Stimulated activated CD8-positive, alpha-beta memory T cell treated with anti-CD3 and anti-CD28 coated beads, Interleukin-4, amount 100 ng/mL, for 4 hours (primary cell): ENCODE data around the gene ARMH3.

Experiments used
- DNase-seq, 2 donors: peaks; one replicate each; pipeline ENCODE4 v3.0.0-alpha.2; 2020; ENCODE audit warnings: low read depth in 2 of 2, low spot score in 1 of 2

The ARMH3 gene

DNA sequence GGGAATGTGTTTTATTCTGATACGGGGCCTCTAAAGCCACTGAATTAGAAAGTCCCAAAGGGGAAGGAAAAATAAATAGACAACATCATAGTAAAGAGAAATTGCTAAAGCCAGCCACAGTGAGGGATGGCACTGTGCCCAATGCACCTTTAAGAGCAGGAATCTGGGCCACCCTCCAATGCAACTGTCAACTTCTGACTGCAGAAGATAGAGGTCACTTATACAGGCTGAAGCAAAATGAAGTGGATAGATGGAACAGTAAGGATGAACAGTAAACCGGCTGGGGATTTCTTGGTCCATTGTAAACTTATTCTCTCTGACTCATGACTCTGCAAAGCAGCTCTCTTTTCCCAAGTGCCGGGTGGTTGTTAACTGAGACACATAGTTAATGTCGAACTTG, 158.3 kb downstream of the ARMH3 start:
- DNase-seq: no peak

- DNase-seq: no peak
Observed at GRCh38 chr10:101896225-101896877, 159.6 kb downstream of the ARMH3 start.

DNA sequence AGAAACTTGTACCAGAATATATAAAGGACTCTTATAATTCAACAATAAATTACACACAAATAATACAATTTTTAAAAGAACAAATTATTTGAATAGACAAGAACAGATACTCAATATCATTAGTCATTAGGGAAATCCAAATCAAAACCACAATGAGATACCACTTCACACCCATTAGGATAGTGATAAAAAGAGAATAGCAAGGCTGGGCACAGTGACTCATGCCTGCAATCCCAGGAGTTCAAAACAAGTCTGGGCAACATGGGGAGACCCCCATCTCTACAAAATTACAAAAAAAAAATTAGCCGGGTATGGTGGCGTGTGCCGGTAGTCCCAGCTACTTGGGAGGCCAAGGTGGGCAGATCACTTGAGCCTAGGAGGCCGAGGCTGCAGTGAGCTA, 160.2 kb downstream of the ARMH3 start:
- no peak for DNase-seq

DNA sequence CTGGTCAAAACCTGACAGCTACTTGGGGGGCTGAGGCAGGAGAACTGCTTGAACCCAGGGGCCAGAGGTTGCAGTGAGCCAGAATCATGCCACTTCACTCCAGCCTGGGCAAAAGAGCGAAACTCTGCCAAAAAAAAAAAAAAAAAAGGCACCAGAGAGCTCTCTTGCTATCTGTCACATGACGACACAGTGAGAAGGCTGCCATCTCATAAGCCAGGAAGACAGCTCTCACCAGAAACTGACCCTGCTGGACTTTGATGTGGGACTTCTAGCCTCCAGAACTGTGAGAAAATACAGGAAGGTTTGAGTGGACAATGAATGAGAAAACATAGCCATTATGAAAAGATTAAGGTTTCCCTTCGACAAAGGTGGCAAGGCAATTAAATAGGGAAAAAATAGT, 161.2 kb downstream of the ARMH3 start:
- no peak for DNase-seq

DNA sequence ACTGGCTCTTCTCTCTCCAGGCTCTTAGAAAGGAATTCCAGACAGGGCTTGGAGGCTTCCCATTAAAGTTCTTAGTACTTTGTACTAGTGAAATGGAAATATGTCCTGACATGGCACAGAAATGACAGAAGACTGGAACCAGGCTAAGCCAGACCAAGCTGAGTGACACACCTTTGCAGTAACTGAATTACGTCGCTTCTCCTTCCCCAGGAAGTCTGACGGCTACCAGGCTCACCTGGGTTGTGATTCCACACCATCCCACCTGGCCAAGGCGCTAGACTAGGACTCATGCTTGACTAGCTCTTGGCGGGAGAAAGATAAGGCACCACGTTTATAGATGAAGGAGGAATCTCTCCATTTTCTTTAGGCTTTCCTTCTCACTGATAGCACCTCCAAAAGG, 161.7 kb downstream of the ARMH3 start:
- DNase-seq: no peak

DNA sequence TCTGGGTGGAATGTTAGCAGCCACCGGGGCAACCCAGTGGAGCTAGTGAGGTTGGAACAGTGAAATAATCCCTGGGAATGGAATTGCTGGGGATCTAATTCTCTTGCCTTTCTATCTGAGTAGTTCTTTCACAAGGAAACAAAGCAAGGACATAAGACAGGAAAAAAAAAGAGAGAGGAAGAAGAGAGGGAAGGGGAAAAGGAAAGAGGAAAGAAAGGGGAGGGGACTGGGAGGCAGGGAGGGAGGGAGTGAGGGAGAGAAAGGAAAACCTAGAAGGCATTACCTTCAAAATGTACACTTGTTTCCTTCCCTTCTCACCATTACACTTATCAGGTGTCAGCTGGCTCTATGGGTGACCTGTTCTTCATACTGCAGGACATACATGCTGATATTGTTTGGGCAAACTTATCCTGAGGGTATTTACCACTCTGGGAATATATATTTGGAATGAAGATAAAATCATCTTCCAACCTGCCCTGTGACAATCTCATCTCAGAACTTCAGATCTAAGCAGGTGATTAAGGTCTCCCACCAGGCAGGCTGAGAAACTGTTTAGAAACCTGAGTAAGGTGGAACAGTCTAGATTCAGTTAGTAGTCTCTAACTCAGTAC, 162.4 kb downstream of the ARMH3 start:
- no peak for DNase-seq

GRCh38 chr10:101892782-101893391, 163.1 kb downstream of the ARMH3 start:
- DNase-seq: no peak

DNA sequence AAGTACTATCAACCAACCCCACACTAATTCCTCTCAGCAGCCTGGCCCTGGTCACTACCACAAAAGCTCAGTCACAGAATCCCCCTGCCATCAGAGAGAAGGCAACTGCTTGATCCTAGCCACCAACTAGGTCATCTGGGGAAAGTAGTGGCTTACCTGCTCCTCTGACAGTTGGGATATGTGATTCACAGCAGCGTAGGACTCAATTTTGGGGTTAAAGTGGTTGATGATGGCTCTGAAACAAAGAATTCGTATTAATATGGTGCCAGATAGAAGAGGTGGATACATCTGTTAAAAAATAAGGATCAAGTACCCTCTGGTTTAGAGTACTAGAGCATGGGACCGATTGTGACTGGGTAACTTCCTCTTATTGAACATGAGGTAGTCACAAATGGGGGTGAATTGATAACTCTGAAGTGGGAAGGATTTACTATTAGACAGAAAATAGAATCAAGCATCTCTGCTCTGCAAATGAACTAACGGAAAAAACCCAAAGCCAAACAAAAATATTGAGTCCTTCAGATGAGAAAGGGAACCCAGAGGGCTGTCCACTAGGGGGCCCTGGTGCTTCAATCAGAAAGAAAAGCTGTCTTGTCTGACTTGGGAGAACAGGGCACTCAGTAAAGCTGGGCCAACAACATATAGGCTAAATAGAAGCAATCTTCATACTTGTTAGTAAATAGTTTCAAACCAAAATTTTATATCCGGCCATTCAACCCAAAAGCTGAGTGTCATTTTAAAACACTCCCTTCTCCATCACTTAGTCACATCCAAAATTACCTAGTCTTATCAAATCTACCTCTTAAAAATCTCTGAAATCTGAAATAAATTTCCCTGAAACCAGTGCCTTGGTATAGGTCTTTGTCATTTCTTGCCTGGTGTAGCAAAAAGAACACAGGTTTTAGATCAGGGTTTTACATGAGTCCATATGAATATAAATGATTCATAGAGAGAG, 166.4 kb downstream of the ARMH3 start:
- DNase-seq: peak; percentile 40 to 43

DNA sequence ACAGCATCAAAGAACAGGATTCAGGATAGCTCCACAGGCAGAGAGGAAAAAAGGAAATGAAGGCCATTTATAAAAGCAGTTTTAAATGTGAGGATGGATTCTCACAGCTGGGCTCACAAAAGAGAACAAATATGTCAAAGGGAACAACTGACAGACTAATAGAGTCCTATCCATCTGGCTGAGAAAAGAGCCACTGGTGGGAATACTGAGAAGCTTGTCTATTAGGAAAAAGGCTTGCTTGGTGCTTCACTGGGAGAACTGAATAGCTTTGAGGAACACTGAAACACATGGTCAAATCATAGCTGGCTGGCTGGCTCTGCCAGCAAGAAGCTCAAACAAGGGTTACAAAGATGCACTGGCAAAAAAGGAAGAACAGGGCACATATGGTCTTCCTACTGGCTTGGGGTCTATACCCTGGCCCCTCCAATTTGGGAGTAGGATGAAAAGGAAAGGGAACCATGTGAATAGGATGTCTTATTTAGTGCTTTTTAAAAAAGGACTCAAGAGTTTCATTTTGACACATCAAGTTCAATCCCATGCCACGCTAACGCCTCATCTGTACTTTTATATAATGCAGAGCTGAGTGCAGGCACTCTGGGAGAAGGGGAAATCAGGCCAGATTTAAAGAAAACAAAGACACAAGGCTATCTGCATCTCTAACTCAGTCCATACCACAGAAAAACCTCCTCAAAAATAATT, 167.6 kb downstream of the ARMH3 start:
- DNase-seq: no peak

- no peak for DNase-seq
Observed at GRCh38 chr10:101887775-101888174, 168.2 kb downstream of the ARMH3 start.

DNA sequence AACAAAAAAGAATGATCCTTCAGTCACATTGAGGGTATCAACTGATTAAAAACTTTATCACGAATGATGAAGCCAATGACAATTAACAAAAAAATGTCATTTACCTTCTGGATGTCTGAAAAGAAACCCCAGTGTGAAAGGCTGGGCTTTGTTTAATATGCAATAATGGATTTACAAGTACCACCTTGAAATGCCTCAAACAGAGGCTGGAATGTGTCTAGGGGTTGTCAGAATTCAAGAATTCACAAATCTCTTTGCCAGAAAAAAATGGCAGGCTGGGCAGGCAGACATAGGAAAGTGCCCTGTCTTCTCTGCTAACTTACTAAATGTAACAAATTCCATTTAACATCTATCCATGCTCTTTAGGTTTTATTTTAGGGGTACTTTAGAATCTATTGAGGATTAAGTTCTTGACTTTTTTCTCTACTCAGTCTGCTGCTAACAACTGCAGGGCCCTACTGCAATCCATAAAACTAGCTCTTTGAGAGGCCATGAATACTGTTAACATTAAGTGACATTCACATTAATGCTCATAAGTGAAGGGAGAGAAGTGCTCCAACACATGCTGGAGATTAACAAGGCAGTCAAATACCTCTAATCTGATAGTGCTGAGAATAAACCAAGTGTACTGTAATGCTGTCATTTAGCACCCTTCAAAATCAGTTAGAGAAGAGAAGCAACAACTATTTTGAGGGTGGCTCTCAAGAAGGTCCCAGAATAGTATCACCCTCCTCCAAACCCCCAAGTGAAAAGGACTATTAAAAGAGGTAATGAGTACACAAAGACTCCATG, 169.3 kb downstream of the ARMH3 start:
- DNase-seq: no peak

DNA sequence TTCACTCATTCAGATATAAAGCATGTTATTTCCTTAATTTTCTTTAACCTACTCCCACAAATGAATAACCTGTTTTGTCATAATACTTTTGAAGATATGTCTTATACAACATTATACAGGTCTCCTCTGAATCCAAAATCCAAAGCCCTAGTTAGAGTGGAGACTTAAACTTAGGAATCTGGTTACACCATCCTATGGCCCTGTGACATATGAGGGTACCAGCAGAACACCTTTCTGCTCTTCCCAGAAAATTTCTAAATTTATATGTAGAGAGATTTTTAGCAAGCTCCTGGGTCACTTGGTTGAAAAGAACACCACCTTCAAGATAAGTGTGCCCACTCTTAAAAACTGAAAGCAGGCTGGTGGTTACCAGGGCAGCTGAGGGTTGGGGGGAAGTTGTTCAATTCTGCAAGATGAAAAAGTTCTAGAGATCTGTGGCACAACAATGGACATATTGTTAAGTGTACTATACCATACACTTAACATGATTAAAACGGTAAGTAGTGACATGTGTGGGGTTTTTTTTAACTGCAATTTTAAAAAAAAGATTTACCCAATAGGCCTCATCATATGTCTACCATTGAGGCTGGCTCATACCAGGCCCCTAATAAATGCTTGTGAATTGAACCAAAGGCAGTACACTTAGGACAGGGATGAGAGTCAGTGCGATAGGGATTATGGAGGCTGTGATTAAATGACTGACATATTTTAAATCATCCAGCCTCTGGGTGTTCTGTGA, 174.8 kb downstream of the ARMH3 start:
- DNase-seq: no peak

GRCh38 chr10:101880232-101880573, 175.8 kb downstream of the ARMH3 start:
- no peak for DNase-seq

DNA sequence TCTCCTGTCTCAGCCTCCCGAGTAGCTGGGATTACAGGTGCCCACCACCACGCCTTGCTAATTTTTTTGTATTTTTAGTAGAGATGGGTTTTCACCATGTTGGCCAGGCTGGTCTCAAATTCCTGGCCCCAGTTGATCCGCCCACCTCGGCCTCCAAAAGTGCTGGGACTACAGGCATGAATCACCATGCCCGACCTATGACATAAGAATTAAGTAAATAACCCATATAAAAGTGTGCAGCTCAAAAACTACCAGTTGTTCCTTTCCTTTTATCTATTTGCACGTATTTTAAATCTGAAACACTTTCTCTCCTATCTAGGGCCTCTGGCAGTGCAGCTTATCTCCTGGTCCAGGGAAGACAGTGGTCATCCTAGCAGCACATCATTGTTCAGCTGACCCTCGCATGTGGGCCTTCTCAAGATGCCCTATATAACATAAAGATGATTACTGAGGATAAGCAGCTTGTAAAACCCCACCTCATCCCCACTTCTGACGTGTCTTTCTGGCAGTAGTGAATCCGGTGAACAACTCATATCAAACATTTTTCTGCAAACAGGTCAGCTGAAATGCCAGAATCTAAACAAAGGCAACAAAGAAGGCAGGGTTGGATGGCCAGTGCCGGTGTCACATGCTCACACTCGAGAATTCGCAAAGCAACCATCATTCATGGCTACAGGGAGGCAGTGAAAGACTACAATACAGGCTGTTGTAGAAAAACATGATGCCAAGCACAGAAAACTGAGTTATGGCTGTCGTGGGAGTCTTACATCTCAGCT, 176.3 kb downstream of the ARMH3 start:
- DNase-seq: no peak

GRCh38 chr10:101878869-101879268, 177.1 kb downstream of the ARMH3 start:
- no peak for DNase-seq

- no peak for DNase-seq
Observed at GRCh38 chr10:101875068-101875688, 180.8 kb downstream of the ARMH3 start.

DNA sequence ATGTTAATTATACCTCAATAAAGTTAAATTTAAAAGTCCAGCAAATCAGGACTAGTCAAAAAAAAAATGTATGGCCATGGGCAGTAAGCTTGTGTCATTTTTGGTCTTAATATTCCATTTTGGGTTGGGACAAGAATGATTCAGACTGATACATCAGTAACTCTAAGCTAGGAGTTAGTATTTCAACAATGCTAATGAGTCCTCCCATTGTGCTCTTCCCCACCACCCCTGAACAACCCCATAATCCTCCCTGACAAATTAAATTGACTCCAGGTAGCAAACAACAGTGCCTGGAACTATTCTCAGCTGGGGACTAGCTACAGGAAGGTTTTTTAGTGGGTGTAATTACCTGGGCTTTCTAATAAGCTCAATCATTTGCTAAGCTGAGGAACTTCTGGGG, 181.7 kb downstream of the ARMH3 start:
- DNase-seq: no peak

DNA sequence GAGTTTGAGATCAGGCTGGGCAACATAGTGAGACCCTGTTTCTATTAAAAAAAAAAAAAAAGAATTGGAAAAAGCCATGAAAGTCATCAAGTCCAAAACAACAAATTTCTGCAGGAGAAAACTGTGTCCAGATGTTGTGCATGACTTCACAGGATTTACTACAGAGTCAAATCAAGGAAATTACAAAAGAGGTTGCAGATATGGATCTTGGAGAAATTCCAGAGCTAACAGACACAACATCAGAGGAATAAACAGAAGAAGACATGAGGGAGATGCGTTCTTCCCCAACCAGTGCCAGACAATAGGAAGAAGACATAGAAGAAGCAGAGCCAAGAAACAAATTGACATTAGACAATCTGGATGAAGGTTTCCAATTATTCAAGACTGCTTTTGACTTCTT, 188.0 kb downstream of the ARMH3 start:
- no peak for DNase-seq
